B cell (primary cell): ENCODE results near the gene CAPN12. TPM values are rescaled to one million over a fixed set of nuclear protein-coding genes. Genes with fewer than 3 reads are reported as not detected.
A peak's percentile ranks its signal among the peaks of the same experiment; 100 is the strongest.
"Not testable (repeated sequence)": the region's sequence is repeated elsewhere in the genome, so short reads cannot be mapped to it uniquely, and the experiment has no call there.

Source experiments
- ATAC-seq: fragments of 200-7000 bp; cut with Tn5 transposase; one replicate; pipeline ENCODE4 v1.10.0; 2021; ENCODE audit warnings: low read depth, mild to moderate bottlenecking, moderate number of reproducible peaks, moderate library complexity
- CTCF ChIA-PET: fragments of 350-600 bp; sonication (Branson Sonifier 250); formaldehyde crosslinking; loops from one replicate; lab custom pipeline; 2021; ENCODE audit warnings: antibody characterized with exemption, inconsistent platforms; lab: Charles Lee
- POLR2A ChIA-PET: fragments of 350-600 bp; sonication (Branson Sonifier 250); formaldehyde crosslinking; loops from one replicate; lab custom pipeline; 2021; ENCODE audit warnings: antibody characterized with exemption; lab: Charles Lee
- DNase-seq: peaks from one replicate; pipeline ENCODE4 v3.0.0; 2013
- H2AFZ ChIP-seq: 2 replicates; pipeline ENCODE4 v1.6.1; 2012; ENCODE audit warnings: mild to moderate bottlenecking, low read depth, low read length; ENCODE audit not compliant: insufficient read depth, poor library complexity, severe bottlenecking
- H3K27ac ChIP-seq, 2 donors: 1 replicate in 1 of 2; 2 replicates in 1 of 2; pipeline ENCODE4 v1.5.1; 2012 to 2013; ENCODE audit warnings: low read length in 2 of 2, mild to moderate bottlenecking in 2 of 2, moderate library complexity in 1 of 2
- H3K27me3 ChIP-seq, 4 experiments: fragments of 200-600 bp in 1 of 4; sonication (generic) in 1 of 4; replicated peaks in 1 of 4; 1 replicate in 2 of 4; 2 replicates in 2 of 4; pipeline versions ENCODE4 v1.6.1 to v1.7.0; 2013 to 2016; ENCODE audit warnings: low read length in 3 of 4, mild to moderate bottlenecking in 2 of 4, mixed read lengths in 1 of 4, moderate library complexity in 1 of 4; ENCODE audit not compliant: insufficient read depth in 4 of 4, control insufficient read depth in 3 of 4; ENCODE audit errors: control extremely low read depth in 1 of 4
- H3K36me3 ChIP-seq, 2 experiments: replicated peaks in 1 of 2; 1 replicate in 1 of 2; 2 replicates in 1 of 2; pipeline versions ENCODE4 v1.6.1 to v1.7.1; 2013; ENCODE audit warnings: low read length in 1 of 2; ENCODE audit not compliant: insufficient read depth in 2 of 2, control insufficient read depth in 1 of 2; ENCODE audit errors: control extremely low read depth in 1 of 2, extremely low read depth in 1 of 2
- H3K4me1 ChIP-seq, 2 donors: fragments of 200-600 bp in 1 of 2; sonication (generic) in 1 of 2; 1 replicate in 1 of 2; 2 replicates in 1 of 2; pipeline versions ENCODE4 v1.5.1 to v1.6.1; 2013 to 2017; ENCODE audit warnings: low read length in 2 of 2; ENCODE audit not compliant: control insufficient read depth in 2 of 2, insufficient read depth in 2 of 2
- H3K4me2 ChIP-seq: replicated peaks from 2 replicates; pipeline ENCODE3; 2012; ENCODE audit warnings: mild to moderate bottlenecking, low read depth, low read length; ENCODE audit not compliant: poor library complexity, severe bottlenecking
- H3K4me3 ChIP-seq, 5 experiments: fragments of 200-600 bp in 1 of 5; sonication (generic) in 1 of 5; 1 replicate in 3 of 5; 2 replicates in 2 of 5; pipeline versions ENCODE4 v1.5.1 to v1.7.0; 2011 to 2016; ENCODE audit warnings: low read length in 4 of 5, mild to moderate bottlenecking in 4 of 5, low read depth in 2 of 5, control low read depth in 1 of 5, moderate library complexity in 1 of 5; ENCODE audit not compliant: insufficient read depth in 1 of 5; ENCODE audit errors: control extremely low read depth in 1 of 5, extremely low read depth in 1 of 5
- H3K79me2 ChIP-seq: fragments of 200-600 bp; sonication (generic); one replicate; pipeline ENCODE4 v1.6.0; 2016; ENCODE audit warnings: low read length; ENCODE audit not compliant: control insufficient read depth, insufficient read depth
- H3K9ac ChIP-seq: fragments of 200-600 bp; sonication (generic); 2 replicates; pipeline ENCODE4 v1.6.1; 2017; ENCODE audit warnings: mild to moderate bottlenecking, low read length, moderate library complexity
- H3K9me3 ChIP-seq, 3 donors: one replicate each; pipeline versions ENCODE4 v1.6.1 to v1.7.1; 2013; ENCODE audit warnings: low read length in 2 of 3; ENCODE audit not compliant: control insufficient read depth in 2 of 3, insufficient read depth in 1 of 3; ENCODE audit errors: control extremely low read depth in 1 of 3
- H4K20me1 ChIP-seq: 2 replicates; pipeline ENCODE4 v1.6.0; 2012; ENCODE audit warnings: mild to moderate bottlenecking, low read length; ENCODE audit not compliant: insufficient read depth, control insufficient read depth, poor library complexity, severe bottlenecking
- H3K27ac Mint-ChIP-seq: one replicate; pipeline ENCODE4 v1.8.0; 2021; ENCODE audit warnings: mixed read lengths
- H3K27me3 Mint-ChIP-seq: one replicate; pipeline ENCODE4 v1.8.0; 2021; ENCODE audit warnings: mixed read lengths
- H3K4me1 Mint-ChIP-seq: one replicate; pipeline ENCODE4 v1.8.0; 2021; ENCODE audit warnings: mixed read lengths
- H3K4me3 Mint-ChIP-seq: one replicate; pipeline ENCODE4 v1.8.0; 2021; ENCODE audit warnings: mixed read lengths
- H3K9me3 Mint-ChIP-seq: one replicate; pipeline ENCODE4 v1.8.0; 2022; ENCODE audit warnings: mixed read lengths; ENCODE audit not compliant: insufficient read depth
- EZH2 ChIP-seq: IDR thresholded peaks from 2 replicates; pipeline ENCODE4 v1.6.1; 2012; ENCODE audit warnings: borderline replicate concordance, low read depth, mild to moderate bottlenecking, moderate library complexity, low read length; ENCODE audit not compliant: insufficient read depth, poor library complexity, severe bottlenecking
- WGBS: methylation state at CpG from one replicate; pipeline ENCODE4 v1.1.5; 2013; ENCODE audit warnings: missing lambda C conversion rate; ENCODE audit not compliant: insufficient coverage; 5-methylcytosine and 5-hydroxymethylcytosine counted together
- intact Hi-C: fragments of 100-400 bp; cut with micrococcal nuclease; formaldehyde crosslinking; loops from one replicate; pipeline ENCODE4 v1.10.0; 2022
- polyA plus RNA-seq: library from polyadenylated mRNA; depleted of rRNA; stranded (reverse); fragments of >200 nt; gene quantifications from 2 replicates; pipeline ENCODE4 v1.2.3, GENCODE V29; 2012
- total RNA-seq, 2 donors: library from RNA; stranded (reverse); fragments of 120-200 nt in 1 of 2; gene quantifications; 1 replicate in 1 of 2; 2 replicates in 1 of 2; pipeline versions ENCODE4 v1.2.3 to v1.2.4, GENCODE V29; 2013 to 2022
- TF ChIP-seq, protein P1 (sequence below): fragments of 200-600 bp; IDR thresholded peaks from one replicate; pipeline ENCODE4 v1.8.0; 2022; ENCODE audit warnings: antibody characterized with exemption, mild to moderate bottlenecking

Gene CAPN12
- total and polyA plus RNA-seq, 2 donors (not counting 1 experiment from before 2014, with no cell fraction given) = 28.6 to 104 TPM

GRCh38 chr19:38793177-38793576 lies 48.9 kb upstream of the CAPN12 start:
- ATAC-seq (no peak), DNase-seq (no peak)
- Mint-ChIP-seq H3K9me3 (no peaks in the 10 kb centered on the region), H3K27ac (peak overlapping the region; percentile 85), H3K4me3 (peak overlapping the region; percentile 81), H3K27me3 (no peaks in the 10 kb centered on the region), H3K4me1 (peaks cover 4% of the 10 kb centered on the region)
- CTCF ChIA-PET = interaction anchor here (0.7 to 1.8 kb wide), 6 partner anchors 24 to 388 kb away, joined by 3 to 8 read pairs (median 4); partner anchors contain the start of genes NFKBIB and SIRT2
- Histone ChIP-seq H3K9me3 (no peaks in the 10 kb centered on the region), H3K9ac (no peak overlapping the region), H3K4me2 (peak overlapping the region; percentile 82), H3K36me3 (no peaks in the 10 kb centered on the region), H3K27ac (no peak overlapping the region), H3K4me3 (no peak overlapping the region), H4K20me1 (no peaks in the 10 kb centered on the region), H2AFZ (peak overlapping the region; percentile 89), H3K4me1 (peaks cover 4 to 8% of the 10 kb centered on the region in 2 donors), H3K27me3 (no peaks in the 10 kb centered on the region), H3K79me2 (no peaks in the 10 kb centered on the region)
- 97% methylated on average over 4 of the region's 8 CpGs for WGBS
- intact Hi-C loops = loop anchor here (10.0 kb wide), 1 partner anchor 58 kb away; no protein-coding TSS in a partner anchor
- POLR2A ChIA-PET = interaction anchor here (1.0 to 1.1 kb wide), 2 partner anchors 24 to 56 kb away, joined by 3 to 6 read pairs; partner anchors contain the start of gene HNRNPL
- TF ChIP-seq EZH2 = no peak

GRCh38 chr19:38792250-38793111 lies 48.2 kb upstream of the CAPN12 start:
- Mint-ChIP-seq H3K9me3 (no peaks in the 10 kb centered on the region), H3K4me3 (peak overlapping the region; percentile 81), H3K27ac (peak overlapping the region; percentile 85), H3K27me3 (no peaks in the 10 kb centered on the region), H3K4me1 (peaks cover 4% of the 10 kb centered on the region)
- H3K9ac ChIP-seq = peak overlapping the region; percentile 37
- H4K20me1 ChIP-seq = no peaks in the 10 kb centered on the region
- 11% methylated on average over 55 of the region's 71 CpGs for WGBS
- peak overlapping the region in 4 of 5 experiments; percentile 34 to 54 (median 48) for H3K4me3 ChIP-seq
- intact Hi-C loops = loop anchor here (10.0 kb wide), 1 partner anchor 58 kb away; no protein-coding TSS in a partner anchor
- H3K36me3 ChIP-seq = no peaks in the 10 kb centered on the region
- H3K4me1 ChIP-seq = peaks cover 4 to 8% of the 10 kb centered on the region in 2 donors
- CTCF ChIA-PET = interaction anchor here (0.7 to 1.8 kb wide), 6 partner anchors 23 to 387 kb away, joined by 3 to 8 read pairs (median 4); partner anchors contain the start of genes NFKBIB and SIRT2
- H3K27me3 ChIP-seq = no peaks in the 10 kb centered on the region
- POLR2A ChIA-PET = interaction anchor here (0.7 to 1.1 kb wide), 3 partner anchors 23 to 602 kb away, joined by 3 to 6 read pairs (median 3); partner anchors contain the start of gene HNRNPL
- H2AFZ ChIP-seq = peak overlapping the region; percentile 89
- TF ChIP-seq, protein P1, sequence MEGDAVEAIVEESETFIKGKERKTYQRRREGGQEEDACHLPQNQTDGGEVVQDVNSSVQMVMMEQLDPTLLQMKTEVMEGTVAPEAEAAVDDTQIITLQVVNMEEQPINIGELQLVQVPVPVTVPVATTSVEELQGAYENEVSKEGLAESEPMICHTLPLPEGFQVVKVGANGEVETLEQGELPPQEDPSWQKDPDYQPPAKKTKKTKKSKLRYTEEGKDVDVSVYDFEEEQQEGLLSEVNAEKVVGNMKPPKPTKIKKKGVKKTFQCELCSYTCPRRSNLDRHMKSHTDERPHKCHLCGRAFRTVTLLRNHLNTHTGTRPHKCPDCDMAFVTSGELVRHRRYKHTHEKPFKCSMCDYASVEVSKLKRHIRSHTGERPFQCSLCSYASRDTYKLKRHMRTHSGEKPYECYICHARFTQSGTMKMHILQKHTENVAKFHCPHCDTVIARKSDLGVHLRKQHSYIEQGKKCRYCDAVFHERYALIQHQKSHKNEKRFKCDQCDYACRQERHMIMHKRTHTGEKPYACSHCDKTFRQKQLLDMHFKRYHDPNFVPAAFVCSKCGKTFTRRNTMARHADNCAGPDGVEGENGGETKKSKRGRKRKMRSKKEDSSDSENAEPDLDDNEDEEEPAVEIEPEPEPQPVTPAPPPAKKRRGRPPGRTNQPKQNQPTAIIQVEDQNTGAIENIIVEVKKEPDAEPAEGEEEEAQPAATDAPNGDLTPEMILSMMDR = peak; percentile 53
- no peak for TF ChIP-seq EZH2
- H3K27ac ChIP-seq = no peak overlapping the region
- peak; percentile 66 for DNase-seq
- H3K9me3 ChIP-seq = no peaks in the 10 kb centered on the region
- H3K4me2 ChIP-seq = peak overlapping the region; percentile 82
- peak; percentile 63 for ATAC-seq
- no peaks in the 10 kb centered on the region for H3K79me2 ChIP-seq

- not testable (repeated sequence) for H3K4me1 ChIP-seq, H3K9ac ChIP-seq, H3K4me2 ChIP-seq, DNase-seq, H3K9me3 Mint-ChIP-seq, H3K9me3 ChIP-seq, H3K36me3 ChIP-seq, H3K27me3 ChIP-seq, H3K4me3 Mint-ChIP-seq, H3K27ac Mint-ChIP-seq, H3K4me1 Mint-ChIP-seq, H3K27me3 Mint-ChIP-seq, H4K20me1 ChIP-seq, H3K79me2 ChIP-seq, H3K27ac ChIP-seq
- peak overlapping the region in 1 of 5 experiments; percentile 34 for H3K4me3 ChIP-seq
- ChIA-PET CTCF (interaction anchor here (1.7 kb wide), 1 partner anchor 22 kb away, joined by 8 read pairs; no protein-coding TSS in a partner anchor), POLR2A (interaction anchor here (0.7 kb wide), 1 partner anchor 601 kb away, joined by 3 read pairs; no protein-coding TSS in a partner anchor)
- intact Hi-C loops = loop anchor here (10.0 kb wide), 1 partner anchor 57 kb away; no protein-coding TSS in a partner anchor
- WGBS = no CpG with 5 or more reads among the region's 40 CpGs
- ATAC-seq = peak; percentile 89
- peak overlapping the region; percentile 42 for H2AFZ ChIP-seq
Measured at GRCh38 chr19:38791451-38792064, 47.3 kb upstream of the CAPN12 start.
